ENCODE measurements around the gene GLRX3.
"Not testable (repeated sequence)": the region's sequence is repeated elsewhere in the genome, so short reads cannot be mapped to it uniquely, and the experiment has no call there.

Gene GLRX3

DNA sequence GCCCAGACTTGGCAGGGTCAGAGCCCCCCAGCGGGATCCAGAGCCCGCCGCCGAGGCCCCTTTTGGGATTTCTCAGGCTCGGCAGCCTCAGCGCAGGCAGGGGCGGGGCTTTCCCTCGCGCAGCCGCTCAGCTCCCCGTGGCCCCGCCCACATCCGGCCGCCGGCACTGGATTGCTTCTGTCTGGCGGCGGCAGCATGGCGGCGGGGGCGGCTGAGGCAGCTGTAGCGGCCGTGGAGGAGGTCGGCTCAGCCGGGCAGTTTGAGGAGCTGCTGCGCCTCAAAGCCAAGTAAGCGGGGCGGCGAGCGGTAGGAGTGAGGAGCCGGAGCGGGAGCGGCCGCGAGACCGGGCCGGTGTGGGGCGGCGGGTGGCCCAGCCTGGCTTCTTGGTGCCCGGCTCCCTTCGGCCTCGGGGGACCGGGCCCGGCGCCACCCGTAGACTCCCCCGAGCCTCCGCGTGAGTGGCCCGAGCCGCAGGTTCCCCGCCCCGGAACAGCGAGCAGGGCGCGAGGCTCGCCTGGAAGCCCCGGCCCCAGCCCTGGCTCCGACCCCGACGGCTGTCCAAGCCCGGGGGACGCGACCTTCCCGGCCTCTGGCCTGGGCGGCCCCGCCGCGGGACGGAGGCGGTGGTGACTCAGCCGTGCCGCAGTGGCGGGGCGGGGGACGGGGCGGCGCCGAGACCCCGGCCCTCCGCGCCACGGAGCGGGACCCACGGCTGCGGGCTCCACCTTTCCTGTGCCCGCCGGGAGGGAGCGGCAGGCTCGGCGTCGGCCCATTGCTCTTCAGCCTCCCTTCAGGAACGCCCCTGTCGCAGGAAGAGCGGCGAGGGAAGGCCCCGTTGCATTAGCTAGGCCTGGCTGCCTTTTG, at the start of gene GLRX3:
Gene GLRX3 (plus strand): TSS at position 166 of the 864 bp plus-strand sequence. CDS start 30 bp downstream, at position 196.
- DNase-seq = no peak

DNA sequence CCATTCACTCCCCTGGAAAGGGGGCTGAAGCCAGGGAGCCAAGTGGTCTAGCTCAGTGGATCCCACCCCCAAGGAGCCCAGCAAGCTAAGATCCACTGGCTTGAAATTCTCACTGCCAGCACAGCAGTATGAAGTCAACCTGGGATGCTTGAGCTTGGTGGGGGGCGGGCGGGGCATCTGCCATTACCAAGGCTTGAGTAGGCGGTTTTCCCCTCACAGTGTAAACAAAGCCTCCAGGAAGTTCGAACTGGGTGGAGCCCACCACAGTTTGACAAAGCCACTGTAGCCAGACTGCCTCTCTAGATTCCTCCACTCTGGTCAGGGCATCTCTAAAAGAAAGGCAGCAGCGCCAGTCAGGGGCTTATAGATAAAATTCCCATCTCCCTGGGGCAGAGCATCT, 45.6 kb upstream of the GLRX3 start:
- DNase-seq = not testable (repeated sequence)

GRCh38 chr10:130099344-130099743, 36.8 kb upstream of the GLRX3 start:
- DNase-seq = no peak

- DNase-seq = no peak
Observed at GRCh38 chr10:130105724-130106123, 30.5 kb upstream of the GLRX3 start.

DNA sequence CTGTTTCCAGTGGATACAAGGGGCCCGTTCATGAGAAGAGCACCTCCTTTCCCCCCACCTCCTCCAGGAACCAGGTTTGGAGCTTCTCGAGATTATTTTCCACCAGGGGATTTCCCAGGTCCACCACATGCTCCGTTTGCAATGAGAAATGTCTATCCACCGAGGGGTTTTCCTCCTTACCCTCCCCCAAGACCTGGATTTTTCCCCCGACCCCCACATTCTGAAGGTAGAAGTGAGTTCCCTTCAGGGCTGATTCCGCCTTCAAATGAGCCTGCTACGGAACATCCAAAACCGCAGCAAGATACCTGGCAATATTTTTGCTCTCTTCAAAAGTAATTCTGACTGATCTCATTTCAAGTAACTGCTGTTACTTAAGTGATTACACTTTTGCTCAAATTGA, 28.0 kb upstream of the GLRX3 start:
- DNase-seq = not testable (repeated sequence)

GRCh38 chr10:130108934-130109604, 27.1 kb upstream of the GLRX3 start:
- DNase-seq = no peak

- peak; percentile 4 for DNase-seq
Observed at GRCh38 chr10:130109796-130110245, 26.4 kb upstream of the GLRX3 start.

DNA sequence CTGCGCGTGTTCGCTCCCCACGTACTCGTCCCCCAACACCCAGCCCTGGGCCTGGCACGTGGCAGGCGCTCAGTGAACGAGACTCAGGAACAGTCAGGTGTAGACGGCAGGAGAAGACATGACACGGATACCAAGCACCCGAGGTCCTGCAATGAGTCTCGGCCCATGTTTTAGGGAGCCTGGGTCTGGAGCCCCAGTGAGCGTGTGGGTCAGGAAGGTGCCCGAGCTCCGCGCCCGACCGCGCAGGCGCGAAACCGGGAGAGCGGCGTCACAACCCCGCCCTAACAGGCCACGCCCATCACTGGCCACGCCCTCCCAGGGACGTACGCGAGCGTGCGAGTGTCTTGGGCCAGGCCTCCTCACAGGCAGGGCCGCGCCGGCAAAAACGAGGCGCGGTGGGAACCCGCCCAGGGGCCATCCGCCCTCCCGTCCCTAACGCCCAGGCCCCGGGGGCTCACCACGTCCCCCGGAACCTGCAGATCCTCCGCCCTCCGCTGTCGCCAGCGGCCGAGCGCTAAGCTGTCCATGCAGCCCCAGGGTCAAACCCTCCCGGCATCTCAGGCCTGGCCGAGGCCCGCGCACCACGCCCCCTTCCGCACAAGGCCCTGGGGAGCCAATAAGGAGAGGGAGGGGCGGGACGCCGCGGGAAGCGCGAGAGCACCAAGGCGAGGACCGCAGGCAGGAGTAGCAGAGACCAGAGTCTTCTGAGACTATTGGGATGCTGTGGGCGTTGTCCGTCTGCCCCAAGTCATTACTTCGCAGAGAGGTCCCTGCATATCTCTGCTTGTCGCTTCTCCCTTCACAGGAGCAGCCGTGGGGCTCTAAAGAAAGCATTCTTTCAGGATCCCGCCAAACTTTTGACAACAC, 25.7 kb upstream of the GLRX3 start, which contains the start of gene C10orf143:
Gene C10orf143 (minus strand): TSS at position 585 of the 867 bp plus-strand sequence. CDS start 58 bp downstream, at position 527.
- DNase-seq = peak; percentile 49

DNA sequence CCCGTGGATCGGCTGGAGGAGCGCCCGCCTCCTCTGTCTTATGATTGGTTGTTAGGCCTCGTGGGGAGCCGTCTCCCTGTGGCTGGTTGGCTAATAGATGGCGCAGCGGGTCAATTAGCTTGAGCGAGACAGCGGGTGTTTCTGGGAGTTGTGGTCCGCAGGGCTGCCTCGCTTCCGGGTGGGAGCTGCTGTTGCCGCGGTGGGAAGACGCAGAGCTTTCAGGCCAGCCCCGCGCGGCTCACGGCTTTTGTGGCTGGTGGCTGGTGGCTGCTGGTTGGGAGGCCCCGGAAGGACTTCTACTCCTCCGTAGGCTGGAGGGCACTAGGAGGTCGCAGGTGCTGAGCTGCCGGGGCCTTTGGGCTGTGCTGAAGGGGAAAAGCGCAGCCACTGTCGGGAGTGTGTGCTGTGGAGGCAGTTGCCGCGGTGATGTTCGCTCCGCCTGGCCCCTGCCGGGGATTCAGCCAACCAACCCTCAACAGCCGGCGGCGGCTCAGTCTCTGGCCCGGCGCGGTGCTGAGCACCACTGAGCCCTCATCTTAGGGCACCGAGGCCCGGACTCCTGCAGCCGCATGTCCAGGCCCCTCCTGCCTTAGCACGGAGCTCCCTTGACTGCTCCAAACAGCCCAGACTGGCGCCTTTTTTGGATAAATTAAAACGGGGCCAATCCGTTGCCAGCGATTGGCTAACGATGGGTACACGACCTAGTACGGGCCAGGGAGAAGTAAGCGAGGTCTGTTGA, 24.9 kb upstream of the GLRX3 start:
- peak; percentile 82 for DNase-seq

GRCh38 chr10:130111852-130112180, 24.4 kb upstream of the GLRX3 start:
- no peak for DNase-seq

GRCh38 chr10:130112821-130113220, 23.4 kb upstream of the GLRX3 start:
- DNase-seq = no peak

GRCh38 chr10:130116942-130117341, 19.2 kb upstream of the GLRX3 start:
- not testable (repeated sequence) for DNase-seq

GRCh38 chr10:130117535-130117934, 18.7 kb upstream of the GLRX3 start:
- not testable (repeated sequence) for DNase-seq

- DNase-seq = no peak
Observed at GRCh38 chr10:130121486-130122079, 14.6 kb upstream of the GLRX3 start.

- no peak for DNase-seq
Observed at GRCh38 chr10:130127364-130128061, 8.7 kb upstream of the GLRX3 start.

GRCh38 chr10:130128062-130128781, 8.0 kb upstream of the GLRX3 start:
- no peak for DNase-seq

DNA sequence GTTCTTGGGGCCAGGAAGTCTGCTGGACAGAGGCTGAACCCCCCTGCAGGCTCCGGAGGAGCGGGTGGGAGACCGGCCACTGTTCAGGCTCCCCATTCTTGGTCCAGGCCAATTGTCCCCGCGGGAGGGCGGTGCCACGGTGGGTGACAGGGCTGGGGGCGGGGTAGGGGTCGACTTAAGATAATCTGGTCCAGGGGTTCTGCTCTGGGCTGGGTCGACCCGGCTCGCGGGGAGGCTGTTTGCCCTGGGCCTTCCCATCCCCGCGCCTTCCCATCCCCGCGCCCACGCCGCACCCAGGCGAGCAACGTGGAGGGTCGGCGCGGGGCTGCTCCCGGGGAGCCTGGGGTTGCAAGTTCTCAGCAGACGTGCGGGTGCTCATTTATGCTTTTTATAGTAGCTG, 7.3 kb upstream of the GLRX3 start:
- no peak for DNase-seq

DNA sequence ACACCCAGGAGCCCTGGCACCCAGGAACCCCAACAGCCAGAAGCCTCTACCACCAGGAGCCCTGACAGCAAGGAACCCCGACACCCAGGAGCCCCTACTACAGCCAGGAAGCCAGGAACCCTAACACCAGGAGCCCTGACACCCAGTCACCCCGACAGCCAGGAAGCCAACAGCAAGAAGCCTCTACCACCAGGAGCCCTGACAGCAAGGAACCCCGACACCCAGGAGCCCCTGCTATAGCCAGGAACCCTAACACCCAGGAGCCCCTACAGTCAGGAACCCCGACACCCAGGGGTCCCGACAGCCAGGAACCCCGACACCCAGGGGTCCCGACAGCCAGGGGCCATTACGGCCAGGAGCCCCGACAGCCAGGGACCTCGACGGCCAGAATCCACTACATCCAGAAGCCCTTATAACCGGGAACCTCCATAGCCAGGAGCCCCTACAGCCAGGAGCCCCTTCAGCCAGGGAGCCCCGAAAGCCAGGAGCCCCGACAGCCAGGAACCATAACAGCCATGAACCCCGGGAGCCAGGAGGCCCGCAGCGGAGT, 440 bp upstream of the GLRX3 start:
- no peak for DNase-seq

DNA sequence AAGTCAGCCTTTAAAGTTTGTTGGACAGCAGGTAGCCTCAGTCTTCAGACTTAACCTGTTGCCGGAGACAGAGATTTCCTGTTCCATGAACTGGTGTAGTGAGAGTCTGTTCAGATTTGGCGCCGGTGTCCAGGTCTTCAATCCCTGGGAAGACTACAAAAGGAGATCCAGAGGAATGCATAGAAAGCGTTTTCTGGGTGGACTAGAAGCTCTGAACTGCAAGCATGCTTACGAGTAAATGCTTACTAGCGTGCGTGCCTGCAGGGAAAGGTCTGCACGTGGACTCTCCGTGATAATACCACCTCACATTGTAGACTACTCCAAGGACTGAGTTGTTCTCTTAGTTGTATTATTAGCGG, 878 bp downstream of the GLRX3 start:
- no peak for DNase-seq
